ENCODE data around the gene USP10. TPM values are rescaled to one million over a fixed set of nuclear protein-coding genes. Genes with fewer than 3 reads are reported as not detected.

Gene USP10
- total RNA-seq: 34.9 and 37.1 TPM in 2 replicates

GRCh38 chr16:84699712-84700445 lies at the start of gene USP10:
USP10 (plus strand) TSS chr16:84700000; CDS start chr16:84700091, 91 bp downstream.

GRCh38 chr16:84819644-84820304 lies 120.0 kb downstream of the USP10 start, which contains the start of gene CRISPLD2:
CRISPLD2 (plus strand) TSS chr16:84819985; CDS start chr16:84838496, 18,511 bp downstream.

Other genes with a start within 250 kb of the USP10 start
- 12.0 and 13.2 TPM in 2 replicates for gene MEAK7, start 195.3 kb upstream of the USP10 start, total RNA-seq
- 77.5 and 228 TPM in 2 replicates for gene COTL1, start 81.9 kb upstream of the USP10 start, total RNA-seq
- gene KLHL36, start 51.5 kb upstream of the USP10 start, total RNA-seq: 52.7 and 54.1 TPM in 2 replicates
- gene CRISPLD2, start 120.0 kb downstream of the USP10 start, total RNA-seq: 0.09 and 1.3 TPM in 2 replicates